Neutrophil (primary cell): ENCODE data around the gene CREB3L1.
"Not testable (repeated sequence)": the region's sequence is repeated elsewhere in the genome, so short reads cannot be mapped to it uniquely, and the experiment has no call there.

Source experiments
- H3K27ac ChIP-seq: fragments of 200-600 bp; sonication (generic); 2 replicates; pipeline ENCODE4 v1.5.1; 2016; ENCODE audit warnings: mild to moderate bottlenecking, moderate library complexity
- H3K27me3 ChIP-seq: fragments of 200-600 bp; sonication (generic); 2 replicates; pipeline ENCODE4 v1.6.0; 2016; ENCODE audit warnings: mild to moderate bottlenecking
- H3K36me3 ChIP-seq: fragments of 200-600 bp; sonication (generic); 2 replicates; pipeline ENCODE4 v1.5.1; 2017
- H3K4me1 ChIP-seq, 2 experiments: fragments of 200-600 bp in 1 of 2; sonication (generic) in 1 of 2; 1 replicate in 1 of 2; 2 replicates in 1 of 2; pipeline versions ENCODE4 v1.5.1 to v1.6.1; 2013 to 2016; ENCODE audit warnings: low read depth in 1 of 2, low read length in 1 of 2, mild to moderate bottlenecking in 1 of 2, moderate library complexity in 1 of 2; ENCODE audit not compliant: control insufficient read depth in 1 of 2, insufficient read depth in 1 of 2
- H3K4me3 ChIP-seq, 2 experiments: fragments of 200-600 bp in 1 of 2; sonication (generic) in 1 of 2; 1 replicate in 1 of 2; 2 replicates in 1 of 2; pipeline ENCODE4 v1.5.1; 2013 to 2016; ENCODE audit warnings: low read depth in 1 of 2, low read length in 1 of 2, mild to moderate bottlenecking in 1 of 2, moderate library complexity in 1 of 2
- H3K9me3 ChIP-seq: fragments of 200-600 bp; sonication (generic); 2 replicates; pipeline ENCODE4 v1.5.1; 2016
- CTCF ChIP-seq: fragments of 200-600 bp; sonication (generic); IDR thresholded peaks from 2 replicates; pipeline ENCODE4 v1.5.1; 2016; ENCODE audit warnings: antibody characterized with exemption

Gene CREB3L1

GRCh38 chr11:46296528-46297448, 19.3 kb downstream of the CREB3L1 start:
- no peak for TF ChIP-seq CTCF
- no peak overlapping the region for H3K27ac ChIP-seq
- peaks cover 83% of the 10 kb centered on the region for H3K27me3 ChIP-seq
- H3K9me3 ChIP-seq = no peaks in the 10 kb centered on the region
- no peaks in the 10 kb centered on the region for H3K36me3 ChIP-seq
- no peak overlapping the region for H3K4me3 ChIP-seq
- peaks cover 8 to 11% of the 10 kb centered on the region in 2 experiments for H3K4me1 ChIP-seq

- no peak for TF ChIP-seq CTCF
- H3K27ac ChIP-seq = no peak overlapping the region
- H3K27me3 ChIP-seq = peaks cover 64% of the 10 kb centered on the region
- peaks cover 8 to 11% of the 10 kb centered on the region in 2 experiments for H3K4me1 ChIP-seq
- no peaks in the 10 kb centered on the region for H3K9me3 ChIP-seq
- H3K4me3 ChIP-seq = no peak overlapping the region
- H3K36me3 ChIP-seq = no peaks in the 10 kb centered on the region
Measured at GRCh38 chr11:46298699-46299433, 21.4 kb downstream of the CREB3L1 start.

- peaks cover 8 to 11% of the 10 kb centered on the region in 2 experiments for H3K4me1 ChIP-seq
- H3K27me3 ChIP-seq = peaks cover 57% of the 10 kb centered on the region
- no peak overlapping the region for H3K27ac ChIP-seq
- no peaks in the 10 kb centered on the region for H3K9me3 ChIP-seq
- no peak overlapping the region for H3K4me3 ChIP-seq
- no peak for TF ChIP-seq CTCF
- H3K36me3 ChIP-seq = no peaks in the 10 kb centered on the region
Measured at GRCh38 chr11:46299451-46299961, 22.0 kb downstream of the CREB3L1 start.

- H3K4me3 ChIP-seq = no peak overlapping the region
- no peaks in the 10 kb centered on the region for H3K36me3 ChIP-seq
- H3K4me1 ChIP-seq = peaks cover 8 to 11% of the 10 kb centered on the region in 2 experiments
- H3K27me3 ChIP-seq = peaks cover 50% of the 10 kb centered on the region
- H3K27ac ChIP-seq = no peak overlapping the region
- no peak for TF ChIP-seq CTCF
- H3K9me3 ChIP-seq = no peaks in the 10 kb centered on the region
Measured at GRCh38 chr11:46300270-46300669, 22.8 kb downstream of the CREB3L1 start.

- no peak overlapping the region for H3K4me3 ChIP-seq
- H3K9me3 ChIP-seq = no peaks in the 10 kb centered on the region
- no peaks in the 10 kb centered on the region for H3K36me3 ChIP-seq
- H3K27me3 ChIP-seq = peaks cover 24% of the 10 kb centered on the region
- no peak overlapping the region for H3K27ac ChIP-seq
- no peaks in the 10 kb centered on the region for H3K4me1 ChIP-seq
- TF ChIP-seq CTCF = no peak
Measured at GRCh38 chr11:46302866-46303265, 25.4 kb downstream of the CREB3L1 start.

- not testable (repeated sequence) for H3K9me3 ChIP-seq, H3K36me3 ChIP-seq, H3K27ac ChIP-seq, H3K4me1 ChIP-seq, H3K4me3 ChIP-seq
- peaks cover 13% of the 10 kb centered on the region for H3K27me3 ChIP-seq
Measured at GRCh38 chr11:46304036-46304435, 26.6 kb downstream of the CREB3L1 start.
